GM12801 (cell line): Measurements from ENCODE around the gene SNAPC4.

ENCODE experiments used
- TF ChIP-seq, protein P1 (sequence below): IDR thresholded peaks from one replicate; pipeline ENCODE4 v1.5.1; 2011; ENCODE audit warnings: control low read depth; ENCODE audit not compliant: insufficient read length; ENCODE audit errors: extremely low read depth

SNAPC4 gene

DNA sequence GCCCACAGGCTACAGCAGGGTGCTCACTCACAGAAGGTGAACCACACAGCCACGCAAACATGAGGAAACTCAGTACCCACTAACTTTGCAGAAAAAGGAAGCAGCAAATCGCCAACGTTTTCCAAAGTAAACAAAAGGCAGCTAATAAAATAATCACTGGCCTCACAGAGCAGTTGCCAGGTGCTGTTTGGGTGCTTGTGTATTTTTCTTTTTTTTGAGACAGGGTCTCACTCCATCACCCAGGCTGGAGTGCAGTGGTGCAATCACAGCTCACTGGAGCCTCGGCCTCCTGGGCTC lies 3.8 kb downstream of the SNAPC4 start:
- TF ChIP-seq, protein P1, sequence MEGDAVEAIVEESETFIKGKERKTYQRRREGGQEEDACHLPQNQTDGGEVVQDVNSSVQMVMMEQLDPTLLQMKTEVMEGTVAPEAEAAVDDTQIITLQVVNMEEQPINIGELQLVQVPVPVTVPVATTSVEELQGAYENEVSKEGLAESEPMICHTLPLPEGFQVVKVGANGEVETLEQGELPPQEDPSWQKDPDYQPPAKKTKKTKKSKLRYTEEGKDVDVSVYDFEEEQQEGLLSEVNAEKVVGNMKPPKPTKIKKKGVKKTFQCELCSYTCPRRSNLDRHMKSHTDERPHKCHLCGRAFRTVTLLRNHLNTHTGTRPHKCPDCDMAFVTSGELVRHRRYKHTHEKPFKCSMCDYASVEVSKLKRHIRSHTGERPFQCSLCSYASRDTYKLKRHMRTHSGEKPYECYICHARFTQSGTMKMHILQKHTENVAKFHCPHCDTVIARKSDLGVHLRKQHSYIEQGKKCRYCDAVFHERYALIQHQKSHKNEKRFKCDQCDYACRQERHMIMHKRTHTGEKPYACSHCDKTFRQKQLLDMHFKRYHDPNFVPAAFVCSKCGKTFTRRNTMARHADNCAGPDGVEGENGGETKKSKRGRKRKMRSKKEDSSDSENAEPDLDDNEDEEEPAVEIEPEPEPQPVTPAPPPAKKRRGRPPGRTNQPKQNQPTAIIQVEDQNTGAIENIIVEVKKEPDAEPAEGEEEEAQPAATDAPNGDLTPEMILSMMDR = no peak

GRCh38 chr9:136395345-136396218 lies 4.4 kb downstream of the SNAPC4 start:
- TF ChIP-seq, protein P1 = no peak

GRCh38 chr9:136395020-136395340 lies 5.0 kb downstream of the SNAPC4 start:
- TF ChIP-seq, protein P1 = no peak

DNA sequence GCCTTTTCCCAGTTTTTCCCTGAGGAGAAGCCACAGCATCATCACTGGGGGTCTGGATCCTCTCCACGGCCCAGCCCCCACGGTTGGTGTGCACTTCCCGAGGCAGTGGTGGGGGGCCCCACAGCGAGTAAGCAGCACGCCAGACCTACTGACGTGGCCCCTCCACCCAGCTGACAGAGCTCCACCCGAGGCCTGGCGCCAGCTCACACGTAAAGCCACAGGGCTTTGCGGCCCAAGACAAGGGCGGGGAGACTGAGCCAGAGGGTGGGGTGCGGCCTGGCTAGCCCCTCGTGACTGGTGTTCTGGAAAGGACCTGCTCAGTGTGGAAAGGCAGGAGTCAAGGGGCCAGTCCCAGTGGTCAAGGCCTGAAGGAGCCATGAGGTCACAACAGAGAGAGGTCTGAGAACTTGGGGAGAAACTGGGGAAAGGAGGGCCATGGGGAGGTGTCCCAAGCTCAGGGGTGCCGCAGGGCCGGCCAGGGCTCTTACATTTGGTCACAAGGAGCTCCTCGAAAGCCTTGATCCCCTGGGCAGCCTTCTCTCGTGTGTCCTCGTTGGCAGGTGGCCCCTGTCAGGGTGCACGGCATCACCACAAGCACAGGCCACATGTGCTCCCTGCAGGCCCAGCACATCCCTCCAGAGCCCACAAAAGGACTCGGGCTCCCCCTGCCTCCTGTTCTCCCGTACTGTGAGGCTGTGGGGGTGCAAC lies 5.5 kb downstream of the SNAPC4 start:
- TF ChIP-seq, protein P1 = no peak

- TF ChIP-seq, protein P1 = no peak
Observed at GRCh38 chr9:136393531-136393930, 6.4 kb downstream of the SNAPC4 start.

- TF ChIP-seq, protein P1 = no peak
Observed at GRCh38 chr9:136392538-136393449, 7.2 kb downstream of the SNAPC4 start.

DNA sequence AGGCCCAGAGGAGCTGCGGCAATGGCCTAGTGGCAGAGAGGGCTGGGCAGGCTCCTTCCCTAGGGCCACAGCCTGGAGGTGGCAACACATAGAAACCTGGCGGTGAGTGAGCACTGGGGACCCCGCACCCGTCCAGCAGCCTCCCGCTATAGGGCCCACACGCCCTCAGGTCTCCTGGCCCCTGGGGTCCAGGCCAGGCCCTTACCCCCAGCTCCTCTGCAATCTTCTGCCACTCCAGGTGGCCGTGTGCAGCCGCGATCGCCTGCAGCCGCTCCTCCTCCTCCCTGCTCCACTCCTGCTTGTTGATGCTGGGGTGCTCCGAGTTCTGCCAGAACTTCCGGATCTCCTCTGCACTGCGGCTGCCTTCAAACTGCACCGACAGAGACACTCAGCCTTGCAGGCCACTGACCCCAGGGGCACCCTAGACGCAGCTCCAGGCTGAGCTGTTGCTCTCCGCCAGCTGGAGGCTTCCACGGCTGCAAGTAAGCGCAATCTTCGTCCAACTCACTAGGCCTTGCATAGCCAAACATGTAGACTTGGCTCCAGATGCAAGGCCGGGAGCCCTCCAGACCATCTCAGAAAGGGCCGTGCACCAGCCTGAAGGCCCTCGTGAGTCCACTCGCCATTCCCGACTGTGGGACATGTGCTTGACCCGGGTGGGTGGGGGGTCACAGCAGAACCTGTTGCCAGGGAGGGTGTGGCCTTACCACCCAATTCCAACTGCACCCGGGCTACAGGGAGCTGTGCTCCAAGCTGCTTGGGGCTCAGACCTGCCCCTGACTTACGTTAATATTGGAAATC lies 8.0 kb downstream of the SNAPC4 start:
- TF ChIP-seq, protein P1 = no peak
